ENCODE data around the gene LINGO3.
A peak's percentile ranks its signal among the peaks of the same experiment; 100 is the strongest.

The LINGO3 gene

DNA sequence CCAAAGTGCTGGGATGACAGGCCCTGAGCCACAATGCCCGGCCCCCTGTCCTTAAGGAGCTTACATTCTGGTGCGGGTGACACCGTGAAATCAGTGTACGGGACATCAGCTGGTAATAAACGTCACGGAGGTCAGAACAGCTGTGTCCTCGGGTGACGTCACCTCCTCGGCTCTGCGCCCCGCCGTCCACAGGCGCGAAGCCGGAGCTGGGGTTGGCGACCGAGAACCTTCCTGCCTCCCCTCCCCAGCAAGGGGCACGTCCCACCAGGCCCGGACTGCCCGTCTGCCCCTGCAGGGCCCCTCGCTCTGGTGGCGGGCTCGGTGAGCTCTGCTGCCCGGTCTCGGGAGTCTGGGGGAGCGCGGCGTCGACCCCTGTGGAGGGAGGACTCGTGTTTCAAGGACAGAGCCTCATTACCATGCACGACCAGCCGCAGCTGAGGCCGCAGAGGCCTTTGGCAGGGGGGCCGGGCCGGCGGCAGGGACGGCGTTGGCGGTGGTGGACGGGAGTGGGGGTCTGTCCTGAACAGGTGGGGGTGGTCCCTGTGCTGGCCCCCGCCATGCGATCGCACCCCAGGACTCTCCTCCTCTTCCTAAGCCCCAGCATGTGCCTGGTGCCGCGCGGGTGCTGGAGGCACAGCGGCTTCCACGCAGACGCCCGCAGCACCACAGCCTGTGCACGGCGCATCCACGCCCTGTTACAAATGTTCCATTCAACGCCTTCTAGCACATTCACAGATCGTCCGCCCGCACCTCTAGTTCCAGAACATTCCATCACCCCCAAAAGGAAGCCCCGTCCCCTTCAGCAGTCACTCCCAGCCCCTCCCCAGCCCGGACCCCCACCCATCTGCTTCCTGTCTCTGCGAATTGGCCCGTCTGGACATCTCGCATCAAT is 5.4 kb downstream of the LINGO3 start:
- no peak overlapping the region for H3K27ac ChIP-seq

DNA sequence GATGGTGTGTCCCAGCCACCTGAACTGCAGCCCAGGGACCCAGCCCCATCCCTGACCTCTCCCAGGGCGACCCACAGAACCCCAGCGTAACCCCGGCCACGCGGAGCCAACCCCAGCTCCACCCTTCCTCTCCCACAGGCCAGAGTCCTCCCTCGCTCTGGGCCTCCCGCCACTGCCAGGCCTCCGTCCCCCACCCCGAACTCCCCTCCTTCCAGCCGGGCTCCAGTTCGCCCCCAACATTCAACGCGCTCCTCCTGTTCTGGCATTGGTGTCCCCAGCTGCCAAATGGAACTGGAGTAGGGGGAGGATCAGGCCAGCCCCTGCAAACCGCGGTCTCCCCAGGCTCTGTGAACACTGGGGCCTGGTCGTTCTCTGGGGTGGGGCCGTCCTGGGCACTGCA is 7.4 kb downstream of the LINGO3 start:
- H3K27ac ChIP-seq, result no peak overlapping the region
- TF ChIP-seq, protein P1, sequence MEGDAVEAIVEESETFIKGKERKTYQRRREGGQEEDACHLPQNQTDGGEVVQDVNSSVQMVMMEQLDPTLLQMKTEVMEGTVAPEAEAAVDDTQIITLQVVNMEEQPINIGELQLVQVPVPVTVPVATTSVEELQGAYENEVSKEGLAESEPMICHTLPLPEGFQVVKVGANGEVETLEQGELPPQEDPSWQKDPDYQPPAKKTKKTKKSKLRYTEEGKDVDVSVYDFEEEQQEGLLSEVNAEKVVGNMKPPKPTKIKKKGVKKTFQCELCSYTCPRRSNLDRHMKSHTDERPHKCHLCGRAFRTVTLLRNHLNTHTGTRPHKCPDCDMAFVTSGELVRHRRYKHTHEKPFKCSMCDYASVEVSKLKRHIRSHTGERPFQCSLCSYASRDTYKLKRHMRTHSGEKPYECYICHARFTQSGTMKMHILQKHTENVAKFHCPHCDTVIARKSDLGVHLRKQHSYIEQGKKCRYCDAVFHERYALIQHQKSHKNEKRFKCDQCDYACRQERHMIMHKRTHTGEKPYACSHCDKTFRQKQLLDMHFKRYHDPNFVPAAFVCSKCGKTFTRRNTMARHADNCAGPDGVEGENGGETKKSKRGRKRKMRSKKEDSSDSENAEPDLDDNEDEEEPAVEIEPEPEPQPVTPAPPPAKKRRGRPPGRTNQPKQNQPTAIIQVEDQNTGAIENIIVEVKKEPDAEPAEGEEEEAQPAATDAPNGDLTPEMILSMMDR (conservative IDR thresholded peaks at IDR 0.05), result no peak

More for the DNA sequence above, 5.4 kb downstream of the LINGO3 start:
- TF ChIP-seq, protein P1 (conservative IDR thresholded peaks at IDR 0.05), result no peak

DNA sequence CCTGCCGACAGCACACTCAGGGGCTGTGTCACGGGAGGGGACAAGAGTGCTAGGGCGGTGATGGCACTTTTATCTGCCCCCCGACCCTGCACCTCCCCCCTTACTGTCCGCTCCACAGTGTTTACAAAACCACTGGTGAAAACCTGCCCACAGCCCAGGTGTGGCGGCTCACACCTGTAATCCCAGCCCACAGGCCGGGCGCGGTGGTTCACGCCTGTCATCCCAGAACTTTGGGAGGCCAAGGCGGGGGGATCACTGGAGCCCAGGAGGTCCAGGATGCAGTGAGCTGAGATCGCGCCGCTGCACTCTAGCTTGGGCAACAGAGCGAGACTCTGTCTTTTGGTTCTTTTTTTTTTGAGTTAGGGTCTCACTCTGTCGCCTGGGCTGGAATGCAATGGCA is 11.8 kb downstream of the LINGO3 start:
- TF ChIP-seq, protein P1 (conservative IDR thresholded peaks at IDR 0.05), result no peak
- no peak overlapping the region for H3K27ac ChIP-seq

DNA sequence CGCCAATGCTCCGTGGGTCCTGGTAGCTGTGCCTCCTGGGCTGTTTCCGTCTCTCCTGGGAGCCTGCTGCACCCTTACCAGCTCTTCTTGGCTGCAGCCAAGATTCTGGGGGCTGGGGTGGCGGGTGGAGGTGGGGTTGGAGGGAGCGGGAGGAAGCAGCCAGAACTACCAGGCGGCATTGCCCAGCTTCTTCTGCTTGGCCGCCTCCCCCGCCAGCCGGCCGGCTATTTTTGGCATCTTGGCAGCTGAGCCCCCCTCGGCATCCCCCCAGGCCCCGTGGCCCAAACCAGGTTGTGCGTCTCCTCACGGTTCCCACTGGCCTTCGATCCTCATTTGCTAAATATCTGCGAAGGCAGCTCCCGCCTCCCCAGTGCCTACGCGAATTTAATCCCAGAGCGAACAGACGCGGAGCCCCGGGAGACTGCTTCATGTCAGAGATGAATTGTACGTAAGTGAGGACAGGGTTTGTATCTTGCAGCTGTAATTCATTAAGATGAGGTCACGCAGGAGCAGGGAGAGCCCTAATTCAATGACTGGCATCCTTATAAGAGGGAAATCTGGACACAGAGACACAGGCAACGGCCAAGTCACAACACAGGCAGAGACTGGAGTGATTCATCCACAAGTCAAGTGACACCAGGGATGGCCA is 13.1 kb downstream of the LINGO3 start:
- H3K27ac ChIP-seq, result no peak overlapping the region
- TF ChIP-seq, protein P1 (conservative IDR thresholded peaks at IDR 0.05), result no peak

DNA sequence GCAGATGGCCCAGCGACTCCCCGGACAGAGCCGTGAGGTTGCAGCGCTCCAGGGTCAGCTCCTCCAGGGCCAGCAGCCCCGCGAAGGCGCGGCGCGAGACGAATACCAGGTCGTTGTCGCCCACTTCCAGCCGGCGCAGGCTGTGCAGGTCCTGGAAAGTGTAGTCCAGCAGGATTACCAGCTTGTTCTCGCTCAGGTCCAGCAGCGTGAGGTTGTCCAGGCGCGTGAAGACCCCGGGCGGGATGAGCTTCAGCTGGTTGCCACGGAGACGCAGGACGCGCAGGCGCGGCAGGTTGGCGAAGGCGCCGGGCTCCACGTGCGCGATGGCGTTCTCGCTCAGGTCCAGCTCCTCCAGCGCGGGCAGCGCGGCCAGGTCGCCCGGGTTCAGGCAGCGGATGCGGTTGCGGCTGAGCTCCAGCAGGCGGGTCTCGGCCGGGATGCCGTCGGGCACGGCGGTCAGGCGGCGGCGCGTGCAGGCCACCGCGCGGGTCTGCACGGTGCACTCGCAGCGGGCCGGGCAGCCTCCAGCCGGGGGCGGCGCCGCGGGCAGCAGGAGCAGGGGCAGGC is 16.7 kb downstream of the LINGO3 start:
- TF ChIP-seq, protein P1 (conservative IDR thresholded peaks at IDR 0.05), result 0 out of 2 replicates have a peak, but pooled peaks have one; percentile 14
- H3K27ac ChIP-seq, result peak overlapping the region; percentile 79

DNA sequence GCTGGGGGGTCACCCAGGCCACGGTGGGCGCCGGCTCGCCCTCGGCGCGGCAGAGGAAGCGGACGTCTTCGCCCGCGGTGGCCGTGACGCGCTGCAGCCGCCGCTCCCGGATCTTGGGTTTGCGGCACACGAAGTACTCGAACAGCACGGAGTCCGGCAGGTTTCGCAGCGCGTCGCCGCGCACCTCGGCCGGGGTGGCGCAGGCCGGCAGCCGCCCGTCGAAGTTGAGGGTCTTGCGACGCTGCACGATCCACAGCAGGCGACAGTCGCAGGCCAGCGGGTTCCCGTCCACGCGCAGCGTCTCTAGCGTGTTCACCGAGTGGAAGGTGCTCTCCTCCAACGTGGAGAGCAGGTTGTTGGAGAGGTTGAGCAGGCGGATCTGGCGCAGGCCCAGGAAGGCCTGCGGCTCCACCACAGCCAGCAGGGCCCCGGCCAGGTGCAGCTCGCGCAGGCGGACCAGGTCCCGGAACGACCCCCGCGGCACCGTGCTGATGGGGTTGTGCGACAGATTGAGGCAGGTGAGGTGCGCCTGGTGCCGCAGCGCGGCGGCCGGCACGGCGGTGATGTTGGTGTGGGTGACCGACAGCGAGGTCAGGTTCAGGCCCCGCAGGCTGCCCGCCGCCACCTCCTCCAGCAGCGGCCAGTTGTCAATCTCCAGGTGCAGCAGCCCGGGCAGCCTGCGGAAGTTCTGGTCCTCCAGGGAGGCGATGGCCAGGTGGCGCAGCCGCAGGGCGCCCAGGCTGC is 17.3 kb downstream of the LINGO3 start:
- TF ChIP-seq, protein P1 (conservative IDR thresholded peaks at IDR 0.05), result no peak
- H3K27ac ChIP-seq, result peak overlapping the region; percentile 79
